Body of pancreas (tissue), 4 donors: ENCODE measurements around the gene P2RX7.

Source experiments
- CTCF ChIP-seq, 7 experiments: fragments of 450-650 bp in 4 of 7; fragments of 200-600 bp in 3 of 7; sonication (generic) in 3 of 7; IDR thresholded peaks; one replicate each; pipeline ENCODE4 v1.5.1; 2016 to 2019; ENCODE audit warnings: antibody characterized with exemption in 7 of 7
- POLR2A ChIP-seq, 3 donors: fragments of 450-650 bp; IDR thresholded peaks; one replicate each; pipeline ENCODE4 v1.6.1; 2016; ENCODE audit warnings: antibody characterized with exemption in 3 of 3, mild to moderate bottlenecking in 2 of 3

DNA sequence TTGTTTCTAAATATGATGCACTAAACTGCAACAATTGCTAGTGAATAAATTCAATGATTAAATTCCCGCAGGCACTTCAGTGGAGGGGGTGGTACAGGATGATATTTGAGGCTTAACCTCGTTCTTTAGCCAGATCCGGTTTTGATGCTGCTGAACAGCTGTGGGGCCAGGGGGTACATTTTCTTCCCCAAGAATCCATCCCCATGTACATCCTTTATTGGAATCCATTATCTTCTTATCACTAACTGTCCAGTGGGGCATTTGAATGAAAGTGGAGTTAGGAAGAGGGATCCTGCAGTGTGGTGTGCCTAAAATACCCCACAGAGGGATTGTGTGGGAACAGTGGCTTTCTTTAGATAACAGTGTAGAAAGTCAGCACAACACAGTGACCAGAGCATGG lies 48.4 kb upstream of the P2RX7 start:
- TF ChIP-seq POLR2A (IDR thresholded peaks at IDR 0.05) (no peak), CTCF (IDR thresholded peaks at IDR 0.05) (no peak)
